GM20431 (cell line): ENCODE results near the gene ARL5A.

Experiments
- in situ Hi-C: fragments of 300-500 bp; cut with MseI, MboI; formaldehyde crosslinking; loops from one replicate; pipeline ENCODE4 v1.15.0; 2020; ENCODE audit warnings: low sequenced_read_pairs; ENCODE audit not compliant: unreplicated experiment

Gene ARL5A

GRCh38 chr2:151771599-151772358 is 56.4 kb downstream of the ARL5A start:
- in situ Hi-C loops = no loop called here

- in situ Hi-C loops = no loop called here
These were observed 57.2 kb downstream of the ARL5A start for GRCh38 chr2:151770995-151771394.

DNA sequence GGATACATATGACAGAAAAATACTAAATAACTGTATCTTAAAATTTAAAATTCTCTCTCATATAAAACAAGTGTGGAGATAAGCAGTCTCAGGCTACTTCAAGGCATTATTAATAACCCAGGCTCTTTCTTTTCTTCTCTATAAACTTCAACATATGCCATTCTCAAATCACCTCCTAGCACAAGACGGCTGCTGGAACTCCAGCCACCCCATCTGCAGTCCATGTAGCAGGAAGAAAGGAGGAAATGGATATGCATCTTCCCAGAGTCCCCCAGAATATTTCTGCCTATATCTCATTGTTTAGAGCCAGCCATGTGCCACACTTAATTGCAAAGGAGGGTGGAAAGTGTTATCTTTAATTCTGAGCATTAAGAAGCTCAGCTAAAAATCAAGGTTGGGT is 58.6 kb downstream of the ARL5A start:
- in situ Hi-C loops = no loop called here

DNA sequence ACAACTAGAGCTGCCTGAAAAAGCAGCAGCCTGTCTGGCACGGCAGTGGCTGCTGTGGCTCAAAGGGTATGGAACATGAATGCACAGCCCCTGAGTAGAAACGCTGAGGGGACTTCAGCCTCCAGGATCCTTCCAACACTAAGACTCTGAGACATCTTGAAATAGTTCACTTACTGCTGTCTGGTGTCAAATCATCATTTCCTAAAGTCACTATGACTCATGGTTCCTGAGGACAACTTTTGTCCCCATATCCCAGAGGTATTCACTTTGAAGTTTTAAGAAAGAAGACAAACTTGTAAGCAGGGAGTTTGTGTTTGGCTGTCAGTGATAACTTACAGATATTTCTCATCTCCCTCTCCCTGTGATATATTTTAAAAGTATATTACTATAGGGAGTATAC is 60.7 kb downstream of the ARL5A start:
- in situ Hi-C loops = no loop called here

GRCh38 chr2:151766437-151767153 is 61.6 kb downstream of the ARL5A start:
- in situ Hi-C loops = no loop called here

- in situ Hi-C loops = no loop called here
These were observed 62.3 kb downstream of the ARL5A start for GRCh38 chr2:151765760-151766410.

DNA sequence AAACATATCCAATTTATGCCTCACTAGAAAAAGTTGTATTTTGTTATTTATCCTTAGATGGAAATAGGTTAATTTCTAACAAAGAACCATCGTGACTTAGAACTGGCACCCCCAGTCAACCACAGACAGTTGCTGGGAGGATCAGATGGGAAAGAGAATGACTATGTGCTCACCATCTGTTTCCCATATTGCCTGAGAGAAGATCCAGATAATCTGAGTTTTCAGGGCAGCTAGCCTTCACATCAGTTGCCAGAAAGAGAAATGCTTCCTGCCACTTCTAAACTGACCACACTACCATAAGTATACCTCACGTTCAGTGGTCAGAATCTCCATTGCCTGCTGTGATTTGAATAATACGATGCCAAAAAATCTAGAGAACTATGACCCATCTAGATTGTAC is 65.5 kb downstream of the ARL5A start:
- in situ Hi-C loops = no loop called here

DNA sequence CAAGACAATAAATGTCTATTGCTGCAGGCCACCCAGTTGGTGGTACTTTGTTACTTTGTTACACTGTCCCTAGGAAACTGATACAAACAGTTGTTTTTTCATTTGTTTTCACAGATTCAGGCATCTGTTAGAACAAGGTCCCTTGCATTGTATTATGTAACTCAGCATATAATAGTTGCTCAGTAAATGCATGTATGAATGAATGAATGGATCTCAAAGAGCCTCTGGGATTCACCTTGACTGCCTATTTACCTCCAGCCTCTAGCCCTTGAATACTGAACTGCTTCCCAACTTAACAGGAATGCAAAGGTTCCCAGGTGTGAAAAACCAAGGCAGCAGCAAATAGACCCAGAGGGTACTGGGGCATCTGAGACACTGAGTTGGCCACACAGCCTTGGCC is 66.5 kb downstream of the ARL5A start:
- in situ Hi-C loops = no loop called here

- in situ Hi-C loops = no loop called here
These were observed 67.0 kb downstream of the ARL5A start for GRCh38 chr2:151761193-151761592.

DNA sequence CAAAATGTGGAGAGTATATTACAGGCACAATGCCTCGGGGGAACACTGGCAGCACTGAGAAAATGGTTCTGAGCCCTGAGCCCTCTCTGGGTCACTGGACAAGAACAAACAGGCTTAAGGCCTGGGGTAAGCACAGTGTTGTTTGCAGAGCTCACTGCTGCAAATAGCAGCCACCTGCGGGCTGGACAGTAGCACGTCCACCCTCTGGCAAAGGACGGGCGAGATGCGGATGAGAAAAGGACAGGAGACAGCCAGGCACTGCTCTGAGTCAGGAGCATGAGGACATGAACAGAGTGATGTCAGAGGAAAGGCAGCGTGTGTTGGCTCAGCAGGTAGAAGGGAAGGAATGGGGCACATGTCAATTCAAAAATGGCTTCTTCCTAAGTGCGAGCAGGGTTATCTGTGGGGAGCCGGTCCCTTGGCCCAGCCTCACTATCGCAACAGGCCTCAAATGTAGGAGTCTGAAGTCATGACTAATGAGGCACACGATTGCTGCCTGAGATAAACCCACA is 68.0 kb downstream of the ARL5A start:
- in situ Hi-C loops = no loop called here

DNA sequence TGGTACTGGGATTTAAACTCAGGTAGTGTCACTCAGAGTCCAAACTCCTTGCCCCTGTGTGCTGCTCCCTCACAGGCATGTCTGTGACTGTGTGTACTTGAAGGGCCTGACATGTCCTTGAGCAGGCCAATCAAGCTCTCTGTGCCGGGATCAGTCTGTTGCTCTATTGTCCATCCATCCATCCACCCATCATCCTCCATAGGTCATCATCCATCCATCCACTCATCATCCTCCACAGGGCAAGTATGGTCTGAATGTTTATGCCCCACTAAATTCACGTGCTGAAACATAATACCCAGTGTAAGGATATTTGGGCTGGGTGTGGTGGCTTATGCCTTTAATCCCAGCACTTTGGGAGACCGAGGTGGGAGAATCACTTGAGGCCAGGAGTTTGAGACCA is 69.5 kb downstream of the ARL5A start:
- in situ Hi-C loops = no loop called here

DNA sequence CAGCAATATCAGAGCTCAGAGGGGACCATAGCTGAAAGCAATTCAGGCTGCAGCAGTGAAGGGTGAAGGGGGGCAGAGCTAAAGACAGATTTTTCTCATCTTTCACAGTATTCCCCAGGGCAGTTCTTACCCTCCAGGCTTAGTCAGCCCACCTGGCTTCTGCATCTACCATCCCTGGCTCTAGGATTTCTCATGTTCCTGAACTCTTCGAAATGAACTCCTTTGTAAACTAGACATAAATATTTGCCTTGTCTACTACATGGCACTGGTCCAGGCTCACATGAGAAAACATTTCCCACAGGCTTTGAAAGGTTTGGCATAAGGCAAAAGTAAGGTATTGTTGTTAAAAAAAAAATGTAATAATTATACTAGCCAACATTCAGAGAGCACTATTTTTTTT is 70.4 kb downstream of the ARL5A start:
- in situ Hi-C loops = no loop called here

GRCh38 chr2:151756820-151757219 is 71.4 kb downstream of the ARL5A start:
- in situ Hi-C loops = no loop called here

DNA sequence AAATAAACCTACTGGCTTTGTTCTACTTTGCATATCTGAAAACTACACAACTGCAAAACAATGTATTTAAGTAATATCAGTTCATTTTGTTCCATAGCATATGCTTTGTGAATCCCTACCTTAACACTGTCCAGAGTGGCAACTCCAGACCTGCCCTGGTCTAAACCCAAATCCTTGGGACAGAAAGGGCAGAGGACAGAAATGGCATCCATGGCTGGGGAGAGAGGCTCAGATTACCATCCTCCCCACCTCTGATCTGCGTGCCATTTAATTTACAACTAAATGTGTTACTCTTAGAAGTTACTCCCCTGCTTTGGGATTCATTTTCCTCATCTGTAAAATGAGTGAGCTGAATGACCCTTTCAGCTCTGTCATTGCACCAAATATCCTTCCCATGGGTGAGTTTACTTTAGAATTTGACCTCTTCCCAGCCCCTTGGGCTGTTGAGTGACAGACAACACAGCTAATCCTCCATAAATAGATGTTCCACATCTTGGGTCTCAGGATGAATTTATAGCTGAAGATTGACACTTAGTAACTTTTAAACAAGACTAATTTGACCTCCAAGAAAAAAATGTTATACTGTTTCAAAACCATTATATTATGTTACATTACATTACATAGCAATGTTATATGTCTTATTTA is 73.8 kb downstream of the ARL5A start:
- in situ Hi-C loops = no loop called here

GRCh38 chr2:151753540-151753939 is 74.7 kb downstream of the ARL5A start:
- in situ Hi-C loops = no loop called here
